HepG2 (cell line): ENCODE data around the gene XIAP. TPM values are rescaled to one million over a fixed set of nuclear protein-coding genes. Genes with fewer than 3 reads are reported as not detected.

ENCODE experiments used
- ATAC-seq: fragments of 200-7000 bp; cut with Tn5 transposase; 3 replicates; pipeline ENCODE4 v1.9.1; 2020; ENCODE audit warnings: mild to moderate bottlenecking, moderate library complexity
- BruUV-seq: library from RNA; stranded (reverse); fragments of 400-500 nt; replicated peaks from 2 replicates; lab custom pipeline; 2021; lab: Mats Ljungman, UMichigan
- CTCF ChIA-PET: fragments of 300-600 bp; formaldehyde crosslinking; extraction: SDS; loops from one replicate; lab custom pipeline; 2021; ENCODE audit warnings: low total read pairs, inconsistent platforms, low intra/inter-chr PET ratio; lab: Yijun Ruan, JAX
- POLR2A ChIA-PET: fragments of 350-600 bp; sonication (Branson Sonifier 250); formaldehyde crosslinking; loops from one replicate; lab custom pipeline; 2020; ENCODE audit warnings: antibody characterized with exemption, inconsistent platforms; lab: Yijun Ruan, JAX
- DNase-seq: peaks from one replicate; pipeline ENCODE4 v3.0.0-alpha.2; 2015; ENCODE audit warnings: low spot score
- FAIRE-seq: peaks from 3 replicates; lab custom pipeline; 2011; peaks lifted over from hg19 to GRCh38; lab: Jason Lieb, UNC
- H2AFZ ChIP-seq: one replicate; pipeline ENCODE4 v1.6.1; 2011; ENCODE audit warnings: low read length, inconsistent platforms
- H3K27ac ChIP-seq: fragments of 300-600 bp; 3 replicates; pipeline ENCODE4 v1.8.0; 2011; ENCODE audit warnings: mixed run types, mild to moderate bottlenecking, mixed read lengths, low read length, inconsistent platforms; ENCODE audit not compliant: insufficient read depth; ENCODE audit errors: extremely low read length
- H3K27me3 ChIP-seq, 2 experiments: fragments of 200-600 bp in 1 of 2; 2 replicates in 1 of 2; 3 replicates in 1 of 2; pipeline versions ENCODE4 v1.6.0 to v1.8.0; 2011; ENCODE audit warnings: low read length in 2 of 2, mild to moderate bottlenecking in 2 of 2, moderate library complexity in 2 of 2, inconsistent platforms in 1 of 2; ENCODE audit not compliant: insufficient read depth in 2 of 2, control insufficient read depth in 1 of 2
- H3K36me3 ChIP-seq, 2 experiments: fragments of 200-600 bp in 1 of 2; replicated peaks in 1 of 2; 2 replicates in 1 of 2; 3 replicates in 1 of 2; pipeline versions ENCODE4 v1.5.1 to v1.8.0; 2011; ENCODE audit warnings: low read length in 2 of 2, inconsistent platforms in 1 of 2; ENCODE audit not compliant: insufficient read depth in 2 of 2, control insufficient read depth in 1 of 2
- H3K4me1 ChIP-seq: 2 replicates; pipeline ENCODE4 v1.5.1; 2012; ENCODE audit warnings: low read length, inconsistent platforms; ENCODE audit not compliant: insufficient read depth
- H3K4me2 ChIP-seq: 2 replicates; pipeline ENCODE4 v1.6.0; 2011; ENCODE audit warnings: low read depth, low read length, inconsistent platforms
- H3K4me3 ChIP-seq, 3 experiments: fragments of 200-600 bp in 1 of 3; sonication (generic), shearing (Covaris generic) in 1 of 3; replicated peaks in 1 of 3; 2 replicates each; pipeline ENCODE4 v1.5.1; 2011 to 2016; ENCODE audit warnings: low read length in 3 of 3, inconsistent platforms in 2 of 3, low read depth in 2 of 3, mild to moderate bottlenecking in 2 of 3, control low read depth in 1 of 3, mixed read lengths in 1 of 3; ENCODE audit not compliant: insufficient read depth in 1 of 3
- H3K79me2 ChIP-seq: one replicate; pipeline ENCODE4 v1.6.1; 2011; ENCODE audit warnings: low read length, inconsistent platforms; ENCODE audit not compliant: insufficient read depth
- H3K9ac ChIP-seq: 2 replicates; pipeline ENCODE4 v1.6.0; 2011; ENCODE audit warnings: mild to moderate bottlenecking, low read depth, low read length, inconsistent platforms; ENCODE audit not compliant: insufficient read depth
- H3K9me3 ChIP-seq: 2 replicates; pipeline ENCODE4 v1.5.1; 2012; ENCODE audit warnings: mild to moderate bottlenecking, low read length
- H4K20me1 ChIP-seq: 2 replicates; pipeline ENCODE4 v1.6.0; 2011; ENCODE audit warnings: inconsistent platforms, mild to moderate bottlenecking, low read length, moderate library complexity; ENCODE audit not compliant: insufficient read depth
- ADNP ChIP-seq: sonication (generic); formaldehyde crosslinking; IDR thresholded peaks from 2 replicates; pipeline ENCODE4 v1.4.0; 2020; ENCODE audit warnings: missing genetic modification reagents
- DBP ChIP-seq: sonication (generic); formaldehyde crosslinking; IDR thresholded peaks from 2 replicates; pipeline ENCODE4 v1.4.0; 2020; ENCODE audit warnings: missing genetic modification reagents; ENCODE audit errors: not compliant biosample characterization
- E2F5 ChIP-seq: sonication (generic); formaldehyde crosslinking; conservative IDR thresholded peaks from 2 replicates; pipeline ENCODE4 v1.4.0; 2020; ENCODE audit warnings: missing genetic modification reagents
- PPARG ChIP-seq: conservative IDR thresholded peaks from 2 replicates; pipeline ENCODE4 v1.6.1; 2016; ENCODE audit warnings: missing biosample characterization, missing genetic modification reagents
- PREB ChIP-seq: sonication (generic); formaldehyde crosslinking; IDR thresholded peaks from 2 replicates; pipeline ENCODE4 v1.4.0; 2020; ENCODE audit warnings: missing genetic modification reagents
- SNAPC2 ChIP-seq: sonication (generic); formaldehyde crosslinking; IDR thresholded peaks from 2 replicates; pipeline ENCODE4 v1.8.1; 2022; ENCODE audit warnings: mild to moderate bottlenecking, missing genetic modification reagents
- TAF1 ChIP-seq: sonication (generic); formaldehyde crosslinking; IDR thresholded peaks from 2 replicates; pipeline ENCODE4 v1.4.0; 2020; ENCODE audit warnings: missing genetic modification reagents
- ZNF414 ChIP-seq: sonication (generic); formaldehyde crosslinking; IDR thresholded peaks from 2 replicates; pipeline ENCODE4 v1.5.0; 2020; ENCODE audit warnings: missing genetic modification reagents
- ZNF570 ChIP-seq: sonication (generic); formaldehyde crosslinking; IDR thresholded peaks from 2 replicates; pipeline ENCODE4 v1.4.0; 2020; ENCODE audit warnings: mild to moderate bottlenecking, missing genetic modification reagents, borderline replicate concordance
- ZNF615 ChIP-seq: sonication (generic); formaldehyde crosslinking; IDR thresholded peaks from 2 replicates; pipeline ENCODE4 v1.5.0; 2020; ENCODE audit warnings: mild to moderate bottlenecking, missing genetic modification reagents, borderline replicate concordance
- WGBS: methylation state at CpG from one replicate; pipeline ENCODE4 v1.1.6; 2017; ENCODE audit warnings: low lambda C conversion rate; 5-methylcytosine and 5-hydroxymethylcytosine counted together
- in situ Hi-C: cut with HindIII; loops from 2 replicates; pipeline ENCODE4 v1.10.0; 2017; ENCODE audit warnings: low pct_unique_long_range_greater_than_20kb; ENCODE audit not compliant: extremely low pct_ligation_motif_present
- intact Hi-C: fragments of 100-400 bp; cut with micrococcal nuclease; formaldehyde crosslinking; loops from one replicate; pipeline ENCODE4 v1.10.0; 2022; ENCODE audit not compliant: unreplicated experiment
- polyA plus RNA-seq, 8 experiments: library from polyadenylated mRNA; depleted of rRNA in 3 of 8; stranded (reverse) in 7 of 8; unstranded in 1 of 8; fragments of >200 nt; fragmentation: Illumina TruSeq in 4 of 8; extraction: Trizol in 4 of 8; gene quantifications; 2 replicates each; pipeline versions ENCODE4 v1.2.1 to v1.2.3, GENCODE V29; 2011 to 2016; ENCODE audit warnings: low read depth in 4 of 8, missing spikeins in 1 of 8, mixed read lengths in 1 of 8; ENCODE audit not compliant: insufficient read depth in 1 of 8
- total RNA-seq, 5 experiments: library from RNA; depleted of rRNA; stranded (reverse); fragments of >200 nt; fragmentation: Illumina TruSeq; extraction: Trizol; gene quantifications; 2 replicates each; pipeline ENCODE4 v1.2.3, GENCODE V29; 2016; ENCODE audit warnings: low read depth in 1 of 5
- TF ChIP-seq, protein P1 (sequence below): sonication (generic); formaldehyde crosslinking; IDR thresholded peaks from 2 replicates; pipeline ENCODE4 v1.4.0; 2020; ENCODE audit warnings: mild to moderate bottlenecking, missing genetic modification reagents
- TF ChIP-seq, protein P2 (sequence below): sonication (generic); formaldehyde crosslinking; IDR thresholded peaks from 2 replicates; pipeline ENCODE4 v1.8.1; 2023; ENCODE audit warnings: mild to moderate bottlenecking, moderate library complexity, missing genetic modification reagents
- TF ChIP-seq, protein P3 (sequence below): sonication (generic); formaldehyde crosslinking; IDR thresholded peaks from 2 replicates; pipeline ENCODE4 v1.5.0; 2020; ENCODE audit warnings: mild to moderate bottlenecking, missing genetic modification reagents

XIAP gene
- total and polyA plus RNA-seq, 2 of the 13 experiments (the other 11 are each of a cell fraction or from before 2014, with no cell fraction given): 12.9 to 29.5 TPM

GRCh38 chrX:123878252-123878721, 18.4 kb downstream of the XIAP start:
- WGBS: 95% methylated on average over 2 of the region's 2 CpGs
- no peak for ATAC-seq
- Histone ChIP-seq H3K27ac (no peak overlapping the region), H3K4me2 (no peak overlapping the region), H3K4me3 (no peak overlapping the region), H3K9me3 (no peaks in the 10 kb centered on the region), H3K9ac (no peak overlapping the region), H2AFZ (no peak overlapping the region), H3K79me2 (peaks cover 13% of the 10 kb centered on the region), H3K4me1 (peaks cover 15% of the 10 kb centered on the region), H4K20me1 (no peaks in the 10 kb centered on the region), H3K36me3 (no peaks in the 10 kb centered on the region), H3K27me3 (no peaks in the 10 kb centered on the region)
- CTCF ChIA-PET: no interaction called here
- in situ Hi-C loops: no loop called here
- TF ChIP-seq, protein P1, sequence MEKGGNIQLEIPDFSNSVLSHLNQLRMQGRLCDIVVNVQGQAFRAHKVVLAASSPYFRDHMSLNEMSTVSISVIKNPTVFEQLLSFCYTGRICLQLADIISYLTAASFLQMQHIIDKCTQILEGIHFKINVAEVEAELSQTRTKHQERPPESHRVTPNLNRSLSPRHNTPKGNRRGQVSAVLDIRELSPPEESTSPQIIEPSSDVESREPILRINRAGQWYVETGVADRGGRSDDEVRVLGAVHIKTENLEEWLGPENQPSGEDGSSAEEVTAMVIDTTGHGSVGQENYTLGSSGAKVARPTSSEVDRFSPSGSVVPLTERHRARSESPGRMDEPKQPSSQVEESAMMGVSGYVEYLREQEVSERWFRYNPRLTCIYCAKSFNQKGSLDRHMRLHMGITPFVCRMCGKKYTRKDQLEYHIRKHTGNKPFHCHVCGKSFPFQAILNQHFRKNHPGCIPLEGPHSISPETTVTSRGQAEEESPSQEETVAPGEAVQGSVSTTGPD (CRISPR knock-in tag): no peak
- TF ChIP-seq, protein P2, sequence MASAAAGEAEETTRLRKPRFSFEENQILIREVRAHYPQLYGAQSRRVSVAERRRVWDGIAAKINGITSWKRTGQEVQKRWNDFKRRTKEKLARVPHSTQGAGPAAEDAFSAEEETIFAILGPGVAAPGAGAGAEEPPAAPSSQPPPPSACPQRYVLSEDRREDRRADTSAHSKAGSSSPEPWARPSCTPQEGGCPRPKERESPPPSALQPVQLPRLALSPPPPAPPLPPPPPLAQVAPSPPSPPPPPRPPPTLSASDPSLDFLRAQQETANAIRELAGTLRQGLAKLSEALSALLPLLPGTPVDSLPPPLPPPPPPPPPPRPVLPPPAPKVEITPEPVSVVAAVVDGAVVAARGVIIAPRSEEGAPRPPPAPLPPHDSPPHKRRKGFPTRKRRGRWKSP (CRISPR knock-in tag): no peak
- TF ChIP-seq ZNF615 (CRISPR knock-in tag) (no peak), TAF1 (CRISPR knock-in tag) (no peak), DBP (no peak), PREB (CRISPR knock-in tag) (no peak), ZNF570 (no peak), PPARG (no peak), E2F5 (CRISPR knock-in tag) (no peak), ADNP (CRISPR knock-in tag) (no peak), ZNF414 (CRISPR knock-in tag) (no peak), SNAPC2 (CRISPR knock-in tag) (no peak)
- TF ChIP-seq, protein P3, sequence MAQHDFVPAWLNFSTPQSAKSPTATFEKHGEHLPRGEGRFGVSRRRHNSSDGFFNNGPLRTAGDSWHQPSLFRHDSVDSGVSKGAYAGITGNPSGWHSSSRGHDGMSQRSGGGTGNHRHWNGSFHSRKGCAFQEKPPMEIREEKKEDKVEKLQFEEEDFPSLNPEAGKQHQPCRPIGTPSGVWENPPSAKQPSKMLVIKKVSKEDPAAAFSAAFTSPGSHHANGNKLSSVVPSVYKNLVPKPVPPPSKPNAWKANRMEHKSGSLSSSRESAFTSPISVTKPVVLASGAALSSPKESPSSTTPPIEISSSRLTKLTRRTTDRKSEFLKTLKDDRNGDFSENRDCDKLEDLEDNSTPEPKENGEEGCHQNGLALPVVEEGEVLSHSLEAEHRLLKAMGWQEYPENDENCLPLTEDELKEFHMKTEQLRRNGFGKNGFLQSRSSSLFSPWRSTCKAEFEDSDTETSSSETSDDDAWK (CRISPR knock-in tag): no peak
- no TSS peak for BruUV-seq
- intact Hi-C loops: no loop called here
- FAIRE-seq: no peak
- DNase-seq: no peak
- POLR2A ChIA-PET: interaction anchor here (0.6 kb wide), 1 partner anchor 18 kb away, joined by 3 read pairs; no protein-coding TSS in a partner anchor
